SU-DHL-6 (cell line): ENCODE measurements around the gene EIF3F.

Experiments used
- H2AFZ ChIP-seq: fragments of 200-600 bp; sonication (generic); 2 replicates; pipeline ENCODE4 v1.6.1; 2014; ENCODE audit warnings: low read depth, mild to moderate bottlenecking, moderate library complexity, mixed read lengths, antibody characterized with exemption, low read length; ENCODE audit not compliant: severe bottlenecking
- H3F3A ChIP-seq: fragments of 200-600 bp; shearing (Covaris generic); 2 replicates; pipeline ENCODE4 v1.6.0; 2016; ENCODE audit warnings: antibody characterized with exemption, mild to moderate bottlenecking; ENCODE audit not compliant: insufficient read depth
- H3K27ac ChIP-seq: fragments of 200-600 bp; sonication (generic); 2 replicates; pipeline ENCODE4 v1.5.1; 2016; ENCODE audit warnings: low read depth, mild to moderate bottlenecking, low read length, moderate library complexity, mixed read lengths
- H3K27me3 ChIP-seq: fragments of 200-600 bp; sonication (generic), shearing (Covaris generic); 2 replicates; pipeline ENCODE4 v1.6.0; 2014; ENCODE audit warnings: mild to moderate bottlenecking, low read length
- H3K36me3 ChIP-seq: fragments of 200-600 bp; sonication (generic); 2 replicates; pipeline ENCODE4 v1.6.1; 2014; ENCODE audit warnings: mild to moderate bottlenecking, low read length, mixed read lengths
- H3K4me2 ChIP-seq: fragments of 300-600, 200-600 bp; shearing (Covaris generic), sonication (generic); 2 replicates; pipeline ENCODE4 v1.6.0; 2014; ENCODE audit warnings: low read length, low read depth, mild to moderate bottlenecking; ENCODE audit not compliant: poor library complexity, severe bottlenecking
- H3K4me3 ChIP-seq: fragments of 200-600 bp; sonication (generic); 2 replicates; pipeline ENCODE4 v1.5.1; 2014; ENCODE audit warnings: antibody characterized with exemption, low read length, mild to moderate bottlenecking, mixed read lengths; ENCODE audit not compliant: insufficient read depth, poor library complexity, severe bottlenecking
- H3K79me2 ChIP-seq: fragments of 200-600 bp; sonication (generic); 2 replicates; pipeline ENCODE4 v1.6.1; 2014; ENCODE audit warnings: mild to moderate bottlenecking, low read length, moderate library complexity; ENCODE audit not compliant: insufficient read depth
- H3K9ac ChIP-seq: fragments of 200-600 bp; sonication (generic); 2 replicates; pipeline ENCODE4 v1.7.0; 2014; ENCODE audit warnings: mild to moderate bottlenecking, low read length
- H3K9me2 ChIP-seq: fragments of 200-600 bp; sonication (generic); replicated peaks from 2 replicates; pipeline ENCODE4 v1.6.1; 2014; ENCODE audit warnings: low read length; ENCODE audit not compliant: insufficient read depth
- H3K9me3 ChIP-seq: fragments of 200-600 bp; sonication (generic); 2 replicates; pipeline ENCODE4 v1.6.1; 2014; ENCODE audit warnings: low read length, mixed read lengths; ENCODE audit not compliant: insufficient read depth
- H4K20me1 ChIP-seq: fragments of 200-600 bp; sonication (generic); 2 replicates; pipeline ENCODE4 v1.6.1; 2014; ENCODE audit warnings: low read depth, mild to moderate bottlenecking, antibody characterized with exemption, low read length, moderate library complexity, mixed read lengths
- CTCF ChIP-seq: fragments of 200-600 bp; sonication (generic); IDR thresholded peaks from one replicate; pipeline ENCODE4 v1.5.1; 2017; ENCODE audit warnings: antibody characterized with exemption, mild to moderate bottlenecking, low read length, moderate library complexity; ENCODE audit not compliant: insufficient read depth, poor library complexity, severe bottlenecking
- EZH2phosphoT487 ChIP-seq: fragments of 200-600 bp; sonication (generic), shearing (Covaris generic); conservative IDR thresholded peaks from 2 replicates; pipeline ENCODE4 v1.6.1; 2018; ENCODE audit warnings: mild to moderate bottlenecking, antibody characterized with exemption, low read length, moderate library complexity, mixed read lengths

The EIF3F gene

GRCh38 chr11:7999795-8000194 lies 12.7 kb downstream of the EIF3F start:
- no peak overlapping the region for H3K4me3 ChIP-seq
- no peak overlapping the region for H2AFZ ChIP-seq
- no peaks in the 10 kb centered on the region for H3K9me2 ChIP-seq
- no peak overlapping the region for H3K27ac ChIP-seq
- H3K36me3 ChIP-seq: peaks cover 27% of the 10 kb centered on the region
- no peak overlapping the region for H3K4me2 ChIP-seq
- no peaks in the 10 kb centered on the region for H3K9me3 ChIP-seq
- no peak for TF ChIP-seq CTCF
- TF ChIP-seq EZH2phosphoT487: no peak
- H4K20me1 ChIP-seq: no peaks in the 10 kb centered on the region
- no peak overlapping the region for H3K9ac ChIP-seq
- H3K79me2 ChIP-seq: no peaks in the 10 kb centered on the region
- H3F3A ChIP-seq: peaks cover 10% of the 10 kb centered on the region
- no peaks in the 10 kb centered on the region for H3K27me3 ChIP-seq

- Histone ChIP-seq H3K9me2 (no peaks in the 10 kb centered on the region), H3K9me3 (no peaks in the 10 kb centered on the region), H4K20me1 (no peaks in the 10 kb centered on the region), H3K36me3 (peaks cover 27% of the 10 kb centered on the region), H3K4me3 (no peak overlapping the region), H3F3A (peaks cover 10% of the 10 kb centered on the region), H3K79me2 (no peaks in the 10 kb centered on the region), H3K9ac (no peak overlapping the region), H3K27ac (no peak overlapping the region), H3K4me2 (no peak overlapping the region), H2AFZ (no peak overlapping the region), H3K27me3 (no peaks in the 10 kb centered on the region)
- TF ChIP-seq CTCF (no peak), EZH2phosphoT487 (no peak)
These were observed 13.3 kb downstream of the EIF3F start for GRCh38 chr11:8000390-8000789.

GRCh38 chr11:8002676-8003075 lies 15.5 kb downstream of the EIF3F start:
- peaks cover 8% of the 10 kb centered on the region for H3K36me3 ChIP-seq
- H4K20me1 ChIP-seq: no peaks in the 10 kb centered on the region
- H2AFZ ChIP-seq: no peak overlapping the region
- no peaks in the 10 kb centered on the region for H3K79me2 ChIP-seq
- no peak overlapping the region for H3K27ac ChIP-seq
- peaks cover 10% of the 10 kb centered on the region for H3F3A ChIP-seq
- no peaks in the 10 kb centered on the region for H3K9me2 ChIP-seq
- no peaks in the 10 kb centered on the region for H3K9me3 ChIP-seq
- TF ChIP-seq EZH2phosphoT487: no peak
- no peak for TF ChIP-seq CTCF
- H3K4me2 ChIP-seq: no peak overlapping the region
- H3K27me3 ChIP-seq: no peaks in the 10 kb centered on the region
- no peak overlapping the region for H3K9ac ChIP-seq
- H3K4me3 ChIP-seq: no peak overlapping the region
